IMR-90 (cell line): Measurements from ENCODE around the gene MACF1.

ENCODE experiments used
- CTCF ChIP-seq: conservative IDR thresholded peaks from 2 replicates; pipeline ENCODE4 v1.5.1; 2012; ENCODE audit warnings: mild to moderate bottlenecking, low read depth, low read length, improper control_type of control experiment
- POLR2A ChIP-seq: IDR thresholded peaks from 2 replicates; pipeline ENCODE4 v1.6.1; 2012; ENCODE audit warnings: mild to moderate bottlenecking, low read depth, low read length
- RAD21 ChIP-seq: IDR thresholded peaks from 2 replicates; pipeline ENCODE4 v1.6.1; 2012; ENCODE audit warnings: low read length, improper control_type of control experiment

GRCh38 chr1:39369565-39369964 lies 165.1 kb downstream of the MACF1 start:
- TF ChIP-seq CTCF = no peak
- TF ChIP-seq POLR2A = no peak
- TF ChIP-seq RAD21 = no peak
